ENCODE data around the gene WDR93.

GRCh38 chr15:89749054-89749453, 58.4 kb downstream of the WDR93 start:
- TF ChIP-seq, protein P1, sequence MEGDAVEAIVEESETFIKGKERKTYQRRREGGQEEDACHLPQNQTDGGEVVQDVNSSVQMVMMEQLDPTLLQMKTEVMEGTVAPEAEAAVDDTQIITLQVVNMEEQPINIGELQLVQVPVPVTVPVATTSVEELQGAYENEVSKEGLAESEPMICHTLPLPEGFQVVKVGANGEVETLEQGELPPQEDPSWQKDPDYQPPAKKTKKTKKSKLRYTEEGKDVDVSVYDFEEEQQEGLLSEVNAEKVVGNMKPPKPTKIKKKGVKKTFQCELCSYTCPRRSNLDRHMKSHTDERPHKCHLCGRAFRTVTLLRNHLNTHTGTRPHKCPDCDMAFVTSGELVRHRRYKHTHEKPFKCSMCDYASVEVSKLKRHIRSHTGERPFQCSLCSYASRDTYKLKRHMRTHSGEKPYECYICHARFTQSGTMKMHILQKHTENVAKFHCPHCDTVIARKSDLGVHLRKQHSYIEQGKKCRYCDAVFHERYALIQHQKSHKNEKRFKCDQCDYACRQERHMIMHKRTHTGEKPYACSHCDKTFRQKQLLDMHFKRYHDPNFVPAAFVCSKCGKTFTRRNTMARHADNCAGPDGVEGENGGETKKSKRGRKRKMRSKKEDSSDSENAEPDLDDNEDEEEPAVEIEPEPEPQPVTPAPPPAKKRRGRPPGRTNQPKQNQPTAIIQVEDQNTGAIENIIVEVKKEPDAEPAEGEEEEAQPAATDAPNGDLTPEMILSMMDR (IDR thresholded peaks at IDR 0.05; ENCODE audit: low read depth, low read length, missing input control), result no peak
- TF ChIP-seq GABPA (IDR thresholded peaks at IDR 0.05 in 1 of 2, conservative IDR thresholded peaks at IDR 0.05 in 1 of 2) (no peak), JUND (IDR thresholded peaks at IDR 0.05) (no peak)
